ENCODE data around the gene KHSRP. TPM values are rescaled to one million over a fixed set of nuclear protein-coding genes. Genes with fewer than 3 reads are reported as not detected.

KHSRP gene
- total RNA-seq, 1 donor from 2014 or later: 241 TPM

- TF ChIP-seq CTCF (IDR thresholded peaks at IDR 0.05): no peak
- Mint-ChIP-seq H3K27ac (ENCODE audit: unreplicated experiment) (peak overlapping the region; percentile 98), H3K36me3 (ENCODE audit: unreplicated experiment) (peaks cover 5% of the 10 kb centered on the region), H3K9me3 (ENCODE audit: unreplicated experiment) (no peaks in the 10 kb centered on the region), H3K4me1 (ENCODE audit: unreplicated experiment) (peaks cover 22% of the 10 kb centered on the region), H3K4me3 (ENCODE audit: unreplicated experiment) (no peak overlapping the region), H3K27me3 (ENCODE audit: unreplicated experiment) (no peaks in the 10 kb centered on the region)
- no peak for DNase-seq (ENCODE audit: extremely low spot score, unreplicated experiment)
These were observed 29.8 kb downstream of the KHSRP start for GRCh38 chr19:6394831-6395230.

- peaks cover 22% of the 10 kb centered on the region for H3K4me1 Mint-ChIP-seq (ENCODE audit: unreplicated experiment)
- no peak for TF ChIP-seq CTCF (IDR thresholded peaks at IDR 0.05)
- peaks cover 8% of the 10 kb centered on the region for H3K36me3 Mint-ChIP-seq (ENCODE audit: unreplicated experiment)
- H3K9me3 Mint-ChIP-seq (ENCODE audit: unreplicated experiment): no peaks in the 10 kb centered on the region
- H3K4me3 Mint-ChIP-seq (ENCODE audit: unreplicated experiment): peak overlapping the region; percentile 95
- H3K27me3 Mint-ChIP-seq (ENCODE audit: unreplicated experiment): no peaks in the 10 kb centered on the region
- H3K27ac Mint-ChIP-seq (ENCODE audit: unreplicated experiment): peak overlapping the region; percentile 98
- no peak for DNase-seq (ENCODE audit: extremely low spot score, unreplicated experiment)
These were observed 30.6 kb downstream of the KHSRP start for GRCh38 chr19:6393983-6394412.

GRCh38 chr19:6393074-6393982, 31.3 kb downstream of the KHSRP start, which contains the start of gene GTF2F1:
Gene GTF2F1 (minus strand): TSS chr19:6393164. CDS start chr19:6392995, 169 bp downstream.
- H3K4me3 Mint-ChIP-seq (ENCODE audit: unreplicated experiment): peak within 1 kb of the TSS; percentile 95
- H3K9me3 Mint-ChIP-seq (ENCODE audit: unreplicated experiment): no peaks in the 10 kb centered on the region
- H3K36me3 Mint-ChIP-seq (ENCODE audit: unreplicated experiment): peaks cover 9% of the 10 kb centered on the region
- peak; percentile 99 for DNase-seq (ENCODE audit: extremely low spot score, unreplicated experiment)
- H3K27me3 Mint-ChIP-seq (ENCODE audit: unreplicated experiment): no peaks in the 10 kb centered on the region
- TF ChIP-seq CTCF (IDR thresholded peaks at IDR 0.05): no peak
- H3K4me1 Mint-ChIP-seq (ENCODE audit: unreplicated experiment): peaks cover 22% of the 10 kb centered on the region
- H3K27ac Mint-ChIP-seq (ENCODE audit: unreplicated experiment): peak within 1 kb of the TSS; percentile 98

- Mint-ChIP-seq H3K36me3 (ENCODE audit: unreplicated experiment) (peaks cover 13% of the 10 kb centered on the region), H3K4me1 (ENCODE audit: unreplicated experiment) (peaks cover 22% of the 10 kb centered on the region), H3K27ac (ENCODE audit: unreplicated experiment) (peak overlapping the region; percentile 98), H3K9me3 (ENCODE audit: unreplicated experiment) (no peaks in the 10 kb centered on the region), H3K4me3 (ENCODE audit: unreplicated experiment) (peak overlapping the region; percentile 95), H3K27me3 (ENCODE audit: unreplicated experiment) (no peaks in the 10 kb centered on the region)
- TF ChIP-seq CTCF (IDR thresholded peaks at IDR 0.05): no peak
- DNase-seq (ENCODE audit: extremely low spot score, unreplicated experiment): no peak
These were observed 32.2 kb downstream of the KHSRP start for GRCh38 chr19:6392221-6393073.

Measured in osteocyte (in vitro differentiated cells).